ENCODE results near the gene IKZF1. TPM values are rescaled to one million over a fixed set of nuclear protein-coding genes. Genes with fewer than 3 reads are reported as not detected.

The IKZF1 gene
- total and polyA plus RNA-seq, 9 of the 15 experiments (the other 6 are each of a cell fraction or from before 2014, with no cell fraction given) = 12.6 to 85.3 (median 44.7) TPM

GRCh38 chr7:50308532-50309385 lies 4.2 kb downstream of the IKZF1 start (continued):
- no peak for TF ChIP-seq ZHX1 (conservative IDR thresholded peaks at IDR 0.05; ENCODE audit: low read length)
- TF ChIP-seq ZNF184 (CRISPR knock-in tag; IDR thresholded peaks at IDR 0.05) = no peak
- TF ChIP-seq ZNF589 (CRISPR knock-in tag; IDR thresholded peaks at IDR 0.05; ENCODE audit: low read depth) = no peak
- TF ChIP-seq PHTF2 (CRISPR knock-in tag; IDR thresholded peaks at IDR 0.05) = no peak
- no peak for TF ChIP-seq NR2C1 (IDR thresholded peaks at IDR 0.05)
- TF ChIP-seq NR2C1 (tag; IDR thresholded peaks at IDR 0.05) = no peak
- TF ChIP-seq ZNF174 (CRISPR knock-in tag; IDR thresholded peaks at IDR 0.05) = no peak

GRCh38 chr7:50309721-50310120 lies 5.2 kb downstream of the IKZF1 start:
- Histone ChIP-seq H3K4me2 (ENCODE audit: insufficient read depth, low read length) (peak overlapping the region; percentile 92), H3K9ac (ENCODE audit: insufficient read depth in 1 of 2, low read depth in 2 of 2, low read length in 2 of 2) (peak overlapping the region; percentile 75 to 78; a peak in 3 of 4 replicates), H3K79me2 (ENCODE audit: control insufficient read depth, insufficient read depth, low read length) (peaks cover 99% of the 10 kb centered on the region), H3K4me3 (peak overlapping the region; percentile 70), H3K36me3 (ENCODE audit: control insufficient read depth, insufficient read depth, low read length) (peaks cover 13% of the 10 kb centered on the region; the same call in 2 of the 3 replicates), H3K4me1 (replicated peaks in 1 of 2; ENCODE audit: control insufficient read depth in 2 of 2, insufficient read depth in 2 of 2, low read length in 2 of 2) (peaks cover 12 to 54% of the 10 kb centered on the region in 2 experiments), H3K27me3 (ENCODE audit: control insufficient read depth in 2 of 2, insufficient read depth in 2 of 2, low read length in 2 of 2) (no peaks in the 10 kb centered on the region), H3K9me3 (replicated peaks; ENCODE audit: control insufficient read depth, insufficient read depth, low read depth, low read length) (no peaks in the 10 kb centered on the region), H3K9me1 (ENCODE audit: control insufficient read depth, insufficient read depth, low read length) (no peaks in the 10 kb centered on the region), H2AFZ (ENCODE audit: low read depth, low read length) (no peak overlapping the region), H3K27ac (ENCODE audit: extremely low read depth, low read depth, low read length) (peak overlapping the region; percentile 80), H4K20me1 (replicated peaks; ENCODE audit: control insufficient read depth, insufficient read depth, low read length) (no peaks in the 10 kb centered on the region)
- BruUV-seq (replicated peaks) = no TSS peak
- ChIA-PET CTCF (ENCODE audit: low intra/inter-chr PET ratio) (no interaction called here), POLR2A (interaction anchor here (0.8 to 1.6 kb wide), 5 partner anchors 8 to 30 kb away, joined by 3 to 9 read pairs (median 4); no protein-coding TSS in a partner anchor)
- in situ Hi-C loops (cut with MboI) (loop anchor here (5.0 kb wide), 1 partner anchor 102 kb away; no protein-coding TSS in a partner anchor), intact Hi-C loops (cut with micrococcal nuclease) (loop anchor here (5.0 kb wide), 2 partner anchors 82 to 108 kb away; no protein-coding TSS in a partner anchor)
- no peak for ATAC-seq
- no peak for DNase-seq (ENCODE audit: extremely low read depth in 1 of 4, low spot score in 3 of 4)
- WGBS (ENCODE audit: insufficient coverage, low coverage, missing lambda C conversion rate) = 2% methylated on average over 3 of the region's 3 CpGs
- no peak for TF ChIP-seq BHLHE40 (IDR thresholded peaks at IDR 0.05; ENCODE audit: low read length)
- TF ChIP-seq ZNF280A (IDR thresholded peaks at IDR 0.05; ENCODE audit: low read depth, partially characterized antibody) = no peak
- no peak for TF ChIP-seq MLLT1 (IDR thresholded peaks at IDR 0.05)
- TF ChIP-seq HCFC1 (IDR thresholded peaks at IDR 0.05; ENCODE audit: low read depth, low read length) = no peak
- no peak for FAIRE-seq
